GM21528 (cell line): Measurements from ENCODE around the gene PCDHGA8.
"Not testable (repeated sequence)": the region's sequence is repeated elsewhere in the genome, so short reads cannot be mapped to it uniquely, and the experiment has no call there.

Source experiments
- ATAC-seq: cut with Tn5 transposase; IDR thresholded peaks from one replicate; pipeline ENCODE4 v1.9.1; 2021; ENCODE audit warnings: mild to moderate bottlenecking, moderate library complexity; ENCODE audit not compliant: unreplicated experiment, low FRiP score

PCDHGA8 gene

GRCh38 chr5:141369994-141370848, 22.2 kb upstream of the PCDHGA8 start, which contains the start of gene PCDHGB3:
Gene PCDHGB3 (plus strand): TSS chr5:141370242. CDS start chr5:141370395, 153 bp downstream.
- peak; percentile 57 for ATAC-seq

DNA sequence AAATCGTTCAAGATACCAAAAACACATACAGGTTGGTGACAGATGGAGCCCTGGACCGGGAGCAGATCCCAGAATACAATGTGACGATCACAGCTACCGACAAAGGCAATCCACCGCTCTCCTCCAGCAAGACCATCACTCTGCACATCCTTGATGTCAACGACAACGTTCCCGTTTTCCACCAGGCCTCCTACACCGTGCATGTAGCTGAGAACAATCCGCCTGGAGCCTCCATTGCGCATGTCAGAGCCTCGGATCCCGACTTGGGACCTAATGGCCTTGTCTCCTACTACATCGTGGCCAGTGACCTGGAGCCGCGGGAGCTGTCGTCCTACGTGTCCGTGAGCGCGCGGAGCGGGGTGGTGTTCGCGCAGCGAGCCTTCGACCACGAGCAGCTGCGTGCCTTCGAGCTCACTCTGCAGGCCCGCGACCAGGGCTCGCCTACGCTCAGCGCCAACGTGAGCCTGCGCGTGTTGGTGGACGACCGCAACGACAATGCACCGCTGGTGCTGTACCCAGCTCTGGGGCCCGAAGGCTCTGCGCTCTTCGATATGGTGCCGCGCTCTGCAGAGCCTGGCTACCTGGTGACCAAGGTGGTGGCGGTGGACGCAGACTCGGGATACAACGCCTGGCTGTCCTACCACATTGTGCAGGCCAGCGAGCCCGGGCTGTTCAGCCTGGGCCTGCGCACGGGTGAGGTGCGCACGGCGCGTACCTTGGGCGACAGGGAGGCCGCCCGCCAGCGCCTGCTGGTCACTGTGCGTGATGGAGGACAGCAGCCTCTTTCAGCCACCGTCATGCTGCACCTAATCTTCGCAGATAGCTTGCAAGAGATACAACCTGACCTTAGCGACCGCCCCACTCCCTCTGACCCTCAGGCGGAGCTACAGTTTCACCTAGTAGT, 20.6 kb upstream of the PCDHGA8 start:
- no peak for ATAC-seq

DNA sequence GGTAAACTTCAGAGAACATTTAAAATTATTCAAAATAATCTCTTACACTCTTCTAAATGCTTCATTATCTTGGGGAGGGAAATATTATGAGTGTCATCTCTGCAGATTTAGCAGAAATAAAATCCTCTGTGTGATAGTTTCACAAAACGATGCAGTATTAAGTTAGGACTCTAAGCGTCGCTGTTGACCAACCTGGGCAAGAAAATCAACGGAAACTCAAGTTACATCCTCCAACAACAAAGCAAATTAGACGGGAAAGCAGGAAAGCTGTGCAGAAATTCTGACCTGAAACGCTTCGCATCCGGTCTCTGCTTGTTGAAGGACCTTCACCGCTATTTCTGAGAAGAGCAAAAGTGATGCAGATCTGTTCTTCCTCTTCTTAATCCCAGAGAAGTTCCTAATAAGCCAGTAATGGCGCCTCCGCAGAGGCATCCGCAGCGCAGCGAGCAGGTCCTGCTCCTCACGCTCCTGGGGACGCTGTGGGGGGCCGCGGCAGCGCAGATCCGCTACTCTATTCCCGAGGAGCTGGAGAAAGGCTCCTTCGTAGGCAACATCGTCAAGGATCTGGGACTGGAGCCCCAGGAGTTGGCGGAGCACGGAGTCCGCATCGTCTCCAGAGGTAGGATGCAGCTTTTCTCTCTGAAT, 18.6 kb upstream of the PCDHGA8 start, which contains the start of gene PCDHGA6:
Gene PCDHGA6, plus strand, starts transcription at position 219 of the 645 bp plus-strand sequence. Its CDS starts 193 bp downstream, at position 412.
- no peak for ATAC-seq

- ATAC-seq, result no peak
Measured at GRCh38 chr5:141374627-141375026, 17.8 kb upstream of the PCDHGA8 start.

- not testable (repeated sequence) for ATAC-seq
Measured at GRCh38 chr5:141375444-141376155, 16.8 kb upstream of the PCDHGA8 start.

GRCh38 chr5:141382469-141383294, 9.8 kb upstream of the PCDHGA8 start, which contains the start of gene PCDHGA7:
Gene PCDHGA7 (plus strand): TSS chr5:141382742. CDS start chr5:141382900, 158 bp downstream.
- ATAC-seq, result no peak

- no peak for ATAC-seq
Measured at GRCh38 chr5:141383345-141383744, 9.1 kb upstream of the PCDHGA8 start.

DNA sequence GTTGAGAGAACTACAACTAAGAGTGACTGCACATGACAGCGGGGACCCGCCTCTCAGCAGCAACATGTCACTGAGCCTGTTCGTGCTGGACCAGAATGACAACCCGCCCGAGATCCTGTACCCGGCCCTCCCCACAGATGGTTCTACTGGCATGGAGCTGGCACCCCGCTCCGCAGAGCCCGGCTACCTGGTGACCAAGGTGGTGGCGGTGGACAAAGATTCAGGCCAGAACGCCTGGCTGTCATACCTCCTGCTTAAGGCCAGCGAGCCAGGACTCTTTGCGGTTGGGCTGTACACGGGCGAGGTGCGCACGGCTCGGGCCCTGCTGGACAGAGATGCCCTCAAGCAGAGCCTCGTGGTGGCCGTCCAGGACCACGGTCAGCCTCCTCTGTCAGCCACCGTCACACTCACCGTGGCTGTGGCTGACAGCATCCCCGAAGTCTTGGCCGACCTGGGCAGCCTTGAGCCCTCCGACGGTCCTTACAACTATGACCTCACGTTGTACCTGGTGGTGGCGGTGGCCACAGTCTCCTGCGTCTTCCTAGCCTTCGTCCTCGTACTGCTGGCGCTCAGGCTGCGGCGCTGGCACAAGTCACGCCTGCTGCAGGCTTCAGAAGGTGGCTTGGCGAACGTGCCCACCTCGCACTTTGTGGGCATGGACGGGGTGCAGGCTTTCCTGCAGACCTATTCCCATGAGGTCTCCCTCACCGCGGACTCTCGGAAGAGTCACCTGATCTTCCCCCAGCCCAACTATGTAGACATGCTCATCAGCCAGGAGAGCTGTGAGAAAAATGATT, 7.8 kb upstream of the PCDHGA8 start:
- ATAC-seq, result no peak

DNA sequence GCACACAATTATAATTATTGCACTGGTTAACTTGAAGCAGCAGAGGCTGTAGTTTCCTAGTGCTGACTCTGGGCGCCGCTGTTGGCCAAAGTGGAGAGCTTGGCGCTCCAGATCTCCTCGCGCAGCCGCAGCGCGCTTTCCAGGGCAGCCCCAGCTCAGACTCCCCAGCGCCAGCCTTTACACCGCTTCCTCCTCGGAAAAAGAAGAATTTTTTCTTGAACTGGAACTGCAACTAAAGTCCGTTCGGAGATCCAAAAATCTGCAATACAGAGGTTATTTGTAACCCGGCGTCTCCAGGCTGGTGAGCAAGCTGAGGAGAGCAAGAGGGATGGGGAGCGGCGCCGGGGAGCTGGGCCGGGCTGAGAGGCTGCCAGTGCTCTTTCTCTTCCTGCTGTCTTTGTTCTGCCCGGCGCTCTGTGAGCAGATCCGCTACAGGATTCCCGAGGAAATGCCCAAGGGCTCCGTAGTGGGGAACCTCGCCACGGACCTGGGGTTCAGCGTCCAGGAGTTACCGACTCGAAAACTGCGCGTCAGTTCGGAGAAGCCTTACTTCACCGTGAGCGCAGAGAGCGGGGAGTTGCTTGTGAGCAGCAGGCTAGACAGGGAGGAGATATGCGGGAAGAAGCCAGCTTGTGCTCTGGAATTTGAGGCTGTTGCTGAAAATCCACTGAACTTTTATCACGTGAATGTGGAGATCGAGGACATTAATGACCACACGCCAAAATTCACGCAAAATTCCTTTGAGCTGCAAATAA, 4.7 kb upstream of the PCDHGA8 start, which contains the start of gene PCDHGB4:
Gene PCDHGB4, plus strand, starts transcription at position 142 of the 755 bp plus-strand sequence. Its CDS starts 187 bp downstream, at position 329.
- not testable (repeated sequence) for ATAC-seq

- ATAC-seq, result no peak
Measured at GRCh38 chr5:141388661-141389060, 3.8 kb upstream of the PCDHGA8 start.

- ATAC-seq, result no peak
Measured at GRCh38 chr5:141389153-141390042, 3.0 kb upstream of the PCDHGA8 start.

DNA sequence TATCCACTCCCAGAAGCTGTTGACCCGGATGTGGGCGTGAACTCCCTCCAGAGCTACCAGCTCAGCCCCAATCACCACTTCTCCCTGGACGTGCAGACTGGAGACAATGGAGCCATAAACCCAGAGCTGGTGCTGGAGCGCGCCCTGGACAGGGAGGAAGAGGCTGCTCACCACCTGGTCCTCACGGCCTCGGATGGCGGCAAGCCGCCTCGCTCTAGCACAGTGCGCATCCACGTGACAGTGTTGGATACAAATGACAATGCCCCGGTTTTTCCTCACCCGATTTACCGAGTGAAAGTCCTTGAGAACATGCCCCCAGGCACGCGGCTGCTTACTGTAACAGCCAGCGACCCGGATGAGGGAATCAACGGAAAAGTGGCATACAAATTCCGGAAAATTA, 834 bp downstream of the PCDHGA8 start:
- ATAC-seq, result no peak

DNA sequence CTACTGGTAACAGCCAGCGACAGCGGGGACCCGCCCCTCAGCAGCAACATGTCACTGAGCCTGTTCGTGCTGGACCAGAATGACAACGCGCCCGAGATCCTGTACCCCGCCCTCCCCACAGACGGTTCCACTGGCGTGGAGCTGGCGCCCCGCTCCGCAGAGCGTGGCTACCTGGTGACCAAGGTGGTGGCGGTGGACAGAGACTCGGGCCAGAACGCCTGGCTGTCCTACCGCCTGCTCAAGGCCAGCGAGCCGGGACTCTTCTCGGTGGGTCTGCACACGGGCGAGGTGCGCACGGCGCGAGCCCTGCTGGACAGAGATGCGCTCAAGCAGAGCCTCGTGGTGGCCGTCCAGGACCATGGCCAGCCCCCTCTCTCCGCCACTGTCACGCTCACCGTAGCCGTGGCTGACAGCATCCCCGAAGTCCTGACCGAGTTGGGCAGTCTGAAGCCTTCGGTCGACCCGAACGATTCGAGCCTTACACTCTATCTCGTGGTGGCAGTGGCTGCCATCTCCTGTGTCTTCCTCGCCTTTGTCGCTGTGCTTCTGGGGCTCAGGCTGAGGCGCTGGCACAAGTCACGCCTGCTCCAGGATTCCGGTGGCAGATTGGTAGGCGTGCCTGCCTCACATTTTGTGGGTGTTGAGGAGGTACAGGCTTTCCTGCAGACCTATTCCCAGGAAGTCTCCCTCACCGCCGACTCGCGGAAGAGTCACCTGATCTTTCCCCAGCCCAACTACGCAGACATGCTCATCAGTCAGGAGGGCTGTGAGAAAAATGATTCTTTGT, 2.2 kb downstream of the PCDHGA8 start:
- not testable (repeated sequence) for ATAC-seq

GRCh38 chr5:141397756-141398551, 5.5 kb downstream of the PCDHGA8 start, which contains the start of gene PCDHGB5:
Gene PCDHGB5 (plus strand): TSS chr5:141397947. CDS start chr5:141398128, 181 bp downstream.
- peak; percentile 64 for ATAC-seq

GRCh38 chr5:141398608-141399007, 6.2 kb downstream of the PCDHGA8 start:
- ATAC-seq, result no peak
